Measurements from ENCODE around the gene ASIC3. TPM values are rescaled to one million over a fixed set of nuclear protein-coding genes. Genes with fewer than 3 reads are reported as not detected.

Gene ASIC3
- polyA plus RNA-seq, 3 donors = 2.0 TPM; not detected in 2

- Histone ChIP-seq H3K4me2 (replicated peaks; ENCODE audit: extremely low read depth, low read length, poor library complexity, severe bottlenecking) (peak within 1 kb of the TSS; percentile 96), H3K4me3 (replicated peaks in 1 of 3; ENCODE audit: low read depth in 2 of 3, low read length in 3 of 3) (peak within 1 kb of the TSS; percentile 88 to 92 (median 89)), H3K27ac (ENCODE audit: low read depth in 1 of 2, low read length in 2 of 2) (peak within 1 kb of the TSS; percentile 52 to 83), H3K79me2 (ENCODE audit: insufficient read depth, low read length) (peaks cover 37% of the 10 kb centered on the region), H4K20me1 (ENCODE audit: insufficient read depth, low read length) (peaks cover 37% of the 10 kb centered on the region), H3K9ac (ENCODE audit: insufficient read depth, low read length, poor library complexity, severe bottlenecking) (peak within 1 kb of the TSS; percentile 91), H3K4me1 (ENCODE audit: control insufficient read depth in 1 of 2, insufficient read depth in 2 of 2, low read length in 2 of 2) (peaks cover 41 to 56% of the 10 kb centered on the region in 2 donors), H3K27me3 (ENCODE audit: control insufficient read depth in 2 of 2, insufficient read depth in 2 of 2, low read length in 2 of 2) (no peaks in the 10 kb centered on the region), H3K9me3 (replicated peaks in 1 of 2; ENCODE audit: control insufficient read depth in 1 of 2, insufficient read depth in 1 of 2, low read length in 2 of 2) (no peaks in the 10 kb centered on the region), H2AFZ (ENCODE audit: insufficient read depth, low read depth, low read length, poor library complexity, severe bottlenecking) (peak within 1 kb of the TSS; percentile 93), H3K36me3 (replicated peaks in 1 of 2; ENCODE audit: control insufficient read depth in 1 of 2, insufficient read depth in 2 of 2, low read length in 2 of 2) (peaks cover 11 to 24% of the 10 kb centered on the region in 2 donors)
- Mint-ChIP-seq H3K4me1 (peaks cover 40% of the 10 kb centered on the region), H3K27me3 (ENCODE audit: low read depth in 3 of 3) (peaks cover 0 to 1% (median 1%) of the 10 kb centered on the region in 3 donors), H3K9me3 (peaks cover 0 to 2% (median 0%) of the 10 kb centered on the region in 7 donors), H3K4me3 (peak within 1 kb of the TSS; percentile 83 to 89), H3K27ac (peak within 1 kb of the TSS; percentile 73 to 92 (median 84)), H3K36me3 (peaks cover 10 to 18% of the 10 kb centered on the region in 2 donors)
- peak; percentile 77 to 86 (median 83) for DNase-seq
- no peak for TF ChIP-seq CTCF (IDR thresholded peaks at IDR 0.05)
- WGBS (ENCODE audit: insufficient coverage) = 3% methylated on average over 66 of the region's 66 CpGs
- intact Hi-C loops (cut with micrococcal nuclease) = loop anchor here in 1 of 2 donors (2.0 to 10.0 kb wide), 3 partner anchors 22 to 706 kb away; partner anchors contain the start of genes SLC4A2 and ZNF775
These were observed 32.3 kb downstream of the ASIC3 start, which contains the start of gene FASTK for GRCh38 chr7:151080522-151081169. Gene FASTK (minus strand): TSS chr7:151080809. CDS start chr7:151080766, 43 bp downstream.

GRCh38 chr7:151081170-151082101, 33.1 kb downstream of the ASIC3 start:
- peak overlapping the region; percentile 52 to 83 for H3K27ac ChIP-seq (ENCODE audit: low read depth in 1 of 2, low read length in 2 of 2)
- peak overlapping the region; percentile 91 for H3K9ac ChIP-seq (ENCODE audit: insufficient read depth, low read length, poor library complexity, severe bottlenecking)
- WGBS (ENCODE audit: insufficient coverage) = 73% methylated on average over 47 of the region's 64 CpGs
- peaks cover 44 to 60% of the 10 kb centered on the region in 2 donors for H3K4me1 ChIP-seq (ENCODE audit: control insufficient read depth in 1 of 2, insufficient read depth in 2 of 2, low read length in 2 of 2)
- peaks cover 5 to 16% of the 10 kb centered on the region in 2 donors for H3K36me3 ChIP-seq (replicated peaks in 1 of 2; ENCODE audit: control insufficient read depth in 1 of 2, insufficient read depth in 2 of 2, low read length in 2 of 2)
- H3K27ac Mint-ChIP-seq = peak overlapping the region; percentile 28 to 84 (median 81)
- no peak overlapping the region for H2AFZ ChIP-seq (ENCODE audit: insufficient read depth, low read depth, low read length, poor library complexity, severe bottlenecking)
- DNase-seq = no peak
- H3K27me3 ChIP-seq (ENCODE audit: control insufficient read depth in 2 of 2, insufficient read depth in 2 of 2, low read length in 2 of 2) = no peaks in the 10 kb centered on the region
- H3K4me3 ChIP-seq (replicated peaks in 1 of 3; ENCODE audit: low read depth in 2 of 3, low read length in 3 of 3) = peak overlapping the region in 2 of 3 experiments; percentile 88 to 92
- H3K79me2 ChIP-seq (ENCODE audit: insufficient read depth, low read length) = peaks cover 37% of the 10 kb centered on the region
- H3K36me3 Mint-ChIP-seq = peaks cover 3 to 10% of the 10 kb centered on the region in 2 donors
- H3K9me3 Mint-ChIP-seq = no peaks in the 10 kb centered on the region
- H3K9me3 ChIP-seq (replicated peaks in 1 of 2; ENCODE audit: control insufficient read depth in 1 of 2, insufficient read depth in 1 of 2, low read length in 2 of 2) = no peaks in the 10 kb centered on the region
- peaks cover 43% of the 10 kb centered on the region for H3K4me1 Mint-ChIP-seq
- peak overlapping the region; percentile 96 for H3K4me2 ChIP-seq (replicated peaks; ENCODE audit: extremely low read depth, low read length, poor library complexity, severe bottlenecking)
- H3K27me3 Mint-ChIP-seq (ENCODE audit: low read depth in 3 of 3) = peaks cover 0 to 2% (median 1%) of the 10 kb centered on the region in 3 donors
- H4K20me1 ChIP-seq (ENCODE audit: insufficient read depth, low read length) = peaks cover 29% of the 10 kb centered on the region
- intact Hi-C loops (cut with micrococcal nuclease) = loop anchor here in 1 of 2 donors (2.0 to 10.0 kb wide), 3 partner anchors 23 to 707 kb away; partner anchors contain the start of genes SLC4A2 and ZNF775
- no peak overlapping the region for H3K4me3 Mint-ChIP-seq
- TF ChIP-seq CTCF (IDR thresholded peaks at IDR 0.05) = no peak
